BLaER1 treated with 17β-estradiol and CSF1 and Interleukin-3, amounts not matched to agents 10 nM and 100 nM (cell line): ENCODE results near the gene TNFRSF11A.

ENCODE experiments used
- H3K27ac ChIP-seq, 11 experiments: shearing (Covaris generic); formaldehyde crosslinking; 2 replicates each; pipeline ENCODE4 v1.8.1; 2022
- H3K27me3 ChIP-seq, 11 experiments: shearing (Covaris generic); formaldehyde crosslinking; 2 replicates each; pipeline ENCODE4 v1.8.1; 2022
- H3K36me3 ChIP-seq, 11 experiments: shearing (Covaris generic); formaldehyde crosslinking; 2 replicates each; pipeline ENCODE4 v1.8.1; 2022
- H3K4me1 ChIP-seq, 10 experiments: shearing (Covaris generic); formaldehyde crosslinking; 2 replicates each; pipeline ENCODE4 v1.8.1; 2022
- H3K4me2 ChIP-seq, 11 experiments: shearing (Covaris generic); formaldehyde crosslinking; 2 replicates each; pipeline ENCODE4 v1.8.1; 2022
- H3K4me3 ChIP-seq, 10 experiments: shearing (Covaris generic); formaldehyde crosslinking; 2 replicates each; pipeline ENCODE4 v1.8.1; 2022
- H3K9ac ChIP-seq, 11 experiments: shearing (Covaris generic); formaldehyde crosslinking; 2 replicates each; pipeline ENCODE4 v1.8.1; 2022
- H3K9me3 ChIP-seq, 11 experiments: shearing (Covaris generic); formaldehyde crosslinking; replicated peaks in 1 of 11; 2 replicates each; pipeline ENCODE4 v1.8.1; 2022
- H4K20me1 ChIP-seq, 11 experiments: shearing (Covaris generic); formaldehyde crosslinking; 2 replicates each; pipeline ENCODE4 v1.8.1; 2022
- Cebpa-rat ChIP-seq, 11 experiments: shearing (Covaris generic); IDR thresholded peaks; 2 replicates each; pipeline ENCODE4 v1.8.1; 2022

Gene TNFRSF11A

DNA sequence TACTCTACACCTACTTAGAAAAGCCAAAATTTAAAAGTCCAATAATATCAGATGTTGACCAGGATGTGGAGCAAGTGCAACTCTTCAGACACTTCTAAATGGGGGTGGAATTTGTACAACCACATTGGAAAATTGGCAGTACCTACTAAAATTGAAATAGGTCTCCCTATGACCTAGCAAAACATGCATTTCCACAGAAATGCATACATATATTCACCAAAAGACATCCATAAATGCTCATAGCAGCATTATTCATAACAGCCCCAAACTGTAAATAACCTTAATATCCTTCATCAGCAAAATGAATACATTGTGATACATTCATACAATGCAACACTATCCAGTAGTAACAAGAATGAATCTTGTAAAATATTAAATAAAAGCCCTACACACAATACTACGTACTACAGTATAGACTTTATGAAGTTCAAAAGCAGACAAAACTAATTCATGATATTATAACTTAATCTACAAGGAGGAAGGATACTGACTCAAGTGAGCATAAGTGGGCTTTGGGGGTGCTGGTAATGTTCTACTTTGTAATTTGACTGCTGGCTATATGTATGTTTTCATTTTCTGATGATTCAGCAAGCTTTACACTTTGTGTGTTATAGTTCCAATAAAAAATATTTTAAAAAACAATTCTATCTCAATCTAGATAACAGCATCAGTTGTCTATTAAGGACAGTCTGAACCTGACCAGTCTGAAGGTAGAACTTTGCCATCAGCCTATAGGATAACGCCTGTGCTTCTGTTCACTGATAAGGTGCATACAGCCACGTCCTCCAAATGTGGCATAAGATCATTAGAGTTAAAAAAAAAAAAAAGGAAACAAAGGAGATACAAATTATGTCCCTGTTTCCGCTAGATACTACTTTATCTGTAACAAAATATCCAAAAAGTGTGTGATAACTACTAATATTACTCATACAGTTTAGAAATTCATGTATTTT lies 6.6 kb upstream of the TNFRSF11A start:
- peaks cover 0 to 5% (median 0%) of the 10 kb centered on the region in 10 experiments; a peak in 5 of 20 replicates for H3K4me1 ChIP-seq
- peaks cover 0 to 13% (median 7%) of the 10 kb centered on the region in 11 experiments; a peak in 19 of 22 replicates for H3K27me3 ChIP-seq
- no peaks in the 10 kb centered on the region for H4K20me1 ChIP-seq
- H3K9ac ChIP-seq, result no peak overlapping the region
- no peak overlapping the region for H3K27ac ChIP-seq
- TF ChIP-seq Cebpa-rat (IDR thresholded peaks at IDR 0.05), result no peak
- H3K9me3 ChIP-seq, result no peaks in the 10 kb centered on the region
- no peak overlapping the region for H3K4me3 ChIP-seq
- no peak overlapping the region for H3K4me2 ChIP-seq
- H3K36me3 ChIP-seq, result no peaks in the 10 kb centered on the region

DNA sequence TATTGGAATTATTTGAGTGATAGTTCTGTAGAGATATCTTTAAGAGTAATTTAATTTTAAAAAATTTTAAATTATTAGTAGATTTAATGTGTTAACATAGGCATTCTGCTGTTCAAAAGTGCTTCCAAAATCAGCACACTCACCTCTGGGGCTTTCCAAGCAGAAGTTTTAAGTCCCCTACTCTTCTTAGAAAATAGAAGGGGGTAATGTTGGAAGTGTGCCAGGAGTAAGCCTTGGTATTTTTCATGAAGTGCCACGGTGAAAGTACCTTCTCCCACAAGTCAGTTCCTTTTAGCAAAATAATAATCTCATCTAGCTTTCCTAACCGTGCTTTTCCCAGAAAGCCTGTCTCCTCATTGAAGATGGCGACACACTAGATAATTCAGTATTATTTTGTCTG lies 3.9 kb upstream of the TNFRSF11A start:
- no peak overlapping the region for H3K9ac ChIP-seq
- H4K20me1 ChIP-seq, result peaks cover 0 to 7% (median 0%) of the 10 kb centered on the region in 11 experiments; a peak in 3 of 22 replicates
- no peak overlapping the region for H3K27ac ChIP-seq
- H3K27me3 ChIP-seq, result peaks cover 11 to 40% (median 34%) of the 10 kb centered on the region in 11 experiments
- TF ChIP-seq Cebpa-rat (IDR thresholded peaks at IDR 0.05), result no peak
- H3K4me1 ChIP-seq, result peaks cover 8 to 30% (median 16%) of the 10 kb centered on the region in 10 experiments; a peak in 19 of 20 replicates
- H3K36me3 ChIP-seq, result no peaks in the 10 kb centered on the region
- H3K9me3 ChIP-seq, result peaks cover 0 to 14% (median 0%) of the 10 kb centered on the region in 11 experiments; a peak in 8 of 22 replicates
- no peak overlapping the region for H3K4me3 ChIP-seq
- no peak overlapping the region for H3K4me2 ChIP-seq

DNA sequence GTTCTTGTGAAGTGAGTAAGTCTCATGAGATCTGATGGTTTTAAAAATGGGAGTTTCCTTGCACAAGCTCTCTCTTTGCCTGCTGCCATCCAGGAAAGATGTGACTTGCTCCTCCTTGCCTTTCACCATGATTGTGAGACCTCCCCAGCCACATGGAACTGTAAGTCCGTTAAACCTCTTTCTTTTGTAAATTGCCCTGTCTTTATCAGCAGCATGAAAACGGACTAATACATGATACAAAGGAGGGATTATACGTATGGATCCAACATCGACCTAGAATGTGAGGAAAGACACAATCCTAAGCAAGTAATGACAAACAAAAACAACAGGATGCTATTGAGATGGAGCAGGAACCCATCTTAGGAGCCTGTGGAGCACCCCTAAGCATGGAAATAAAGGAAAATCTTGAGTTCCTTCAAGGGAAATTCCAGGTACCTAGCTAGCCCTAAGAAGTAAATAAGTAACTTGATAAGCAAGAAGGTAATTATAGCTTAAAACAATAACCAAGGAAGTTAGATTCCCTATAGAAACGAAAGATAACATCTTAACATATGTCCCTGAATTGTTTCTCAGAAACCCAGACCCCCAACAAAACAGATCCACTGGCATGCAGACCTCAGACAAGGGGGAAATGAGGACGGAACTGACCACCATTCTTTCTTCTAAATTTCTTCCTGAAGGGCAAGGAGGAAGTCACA lies 1.5 kb upstream of the TNFRSF11A start:
- Histone ChIP-seq H3K4me3 (no peak overlapping the region), H3K9me3 (peaks cover 0 to 14% (median 0%) of the 10 kb centered on the region in 11 experiments; a peak in 8 of 22 replicates), H3K27me3 (peaks cover 31 to 64% (median 58%) of the 10 kb centered on the region in 11 experiments), H3K4me2 (peak overlapping the region in 5 of 11 experiments; percentile 13 to 98 (median 94); a peak in 8 of 22 replicates), H3K36me3 (no peaks in the 10 kb centered on the region), H3K9ac (no peak overlapping the region), H3K4me1 (peaks cover 11 to 51% (median 19%) of the 10 kb centered on the region in 10 experiments; a peak in 19 of 20 replicates), H4K20me1 (peaks cover 0 to 8% (median 0%) of the 10 kb centered on the region in 11 experiments; a peak in 3 of 22 replicates), H3K27ac (no peak overlapping the region)
- TF ChIP-seq Cebpa-rat (IDR thresholded peaks at IDR 0.05), result no peak

DNA sequence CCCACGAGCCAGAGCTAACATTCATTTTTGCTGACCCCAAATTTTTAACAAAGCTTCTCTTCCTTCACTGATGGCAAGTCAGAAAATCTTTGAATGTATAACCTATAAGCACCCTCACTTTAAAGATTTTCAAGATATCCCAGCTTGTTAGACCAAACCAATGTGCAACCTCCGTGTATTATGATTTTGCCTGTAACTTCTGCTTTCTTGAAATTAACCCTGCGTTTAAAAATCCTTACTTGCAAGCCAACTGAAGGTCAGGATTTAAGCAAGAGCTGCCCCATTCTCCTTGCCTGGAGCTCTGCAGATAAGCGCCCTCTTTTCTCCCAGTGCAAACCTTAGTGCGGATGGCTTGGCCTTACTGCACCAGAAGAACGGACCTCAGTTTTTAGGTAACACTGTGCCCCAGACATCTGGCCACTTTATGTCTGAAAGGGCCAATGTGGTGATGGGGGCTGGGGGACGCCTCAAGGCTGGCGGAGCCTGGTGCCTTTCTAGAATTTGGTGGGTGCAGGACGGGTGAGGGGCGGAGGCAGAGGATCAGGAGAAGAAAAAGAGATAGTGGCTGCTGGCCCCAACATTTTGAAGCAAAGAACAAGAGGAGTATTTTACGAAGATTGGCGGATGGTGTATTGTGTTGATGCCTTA lies 805 bp upstream of the TNFRSF11A start:
- no peak for TF ChIP-seq Cebpa-rat (IDR thresholded peaks at IDR 0.05)
- H3K4me3 ChIP-seq, result peak overlapping the region in 3 of 10 experiments; percentile 57 to 69 (median 60); a peak in 4 of 20 replicates
- peaks cover 38 to 68% (median 59%) of the 10 kb centered on the region in 11 experiments for H3K27me3 ChIP-seq
- H3K9ac ChIP-seq, result no peak overlapping the region
- no peaks in the 10 kb centered on the region for H3K36me3 ChIP-seq
- no peak overlapping the region for H3K27ac ChIP-seq
- peak overlapping the region in 7 of 11 experiments; percentile 19 to 98 (median 94); a peak in 11 of 22 replicates for H3K4me2 ChIP-seq
- peaks cover 0 to 14% (median 0%) of the 10 kb centered on the region in 11 experiments; a peak in 8 of 22 replicates for H3K9me3 ChIP-seq
- H4K20me1 ChIP-seq, result peaks cover 0 to 8% (median 0%) of the 10 kb centered on the region in 11 experiments; a peak in 3 of 22 replicates
- peaks cover 11 to 57% (median 19%) of the 10 kb centered on the region in 10 experiments; a peak in 19 of 20 replicates for H3K4me1 ChIP-seq

DNA sequence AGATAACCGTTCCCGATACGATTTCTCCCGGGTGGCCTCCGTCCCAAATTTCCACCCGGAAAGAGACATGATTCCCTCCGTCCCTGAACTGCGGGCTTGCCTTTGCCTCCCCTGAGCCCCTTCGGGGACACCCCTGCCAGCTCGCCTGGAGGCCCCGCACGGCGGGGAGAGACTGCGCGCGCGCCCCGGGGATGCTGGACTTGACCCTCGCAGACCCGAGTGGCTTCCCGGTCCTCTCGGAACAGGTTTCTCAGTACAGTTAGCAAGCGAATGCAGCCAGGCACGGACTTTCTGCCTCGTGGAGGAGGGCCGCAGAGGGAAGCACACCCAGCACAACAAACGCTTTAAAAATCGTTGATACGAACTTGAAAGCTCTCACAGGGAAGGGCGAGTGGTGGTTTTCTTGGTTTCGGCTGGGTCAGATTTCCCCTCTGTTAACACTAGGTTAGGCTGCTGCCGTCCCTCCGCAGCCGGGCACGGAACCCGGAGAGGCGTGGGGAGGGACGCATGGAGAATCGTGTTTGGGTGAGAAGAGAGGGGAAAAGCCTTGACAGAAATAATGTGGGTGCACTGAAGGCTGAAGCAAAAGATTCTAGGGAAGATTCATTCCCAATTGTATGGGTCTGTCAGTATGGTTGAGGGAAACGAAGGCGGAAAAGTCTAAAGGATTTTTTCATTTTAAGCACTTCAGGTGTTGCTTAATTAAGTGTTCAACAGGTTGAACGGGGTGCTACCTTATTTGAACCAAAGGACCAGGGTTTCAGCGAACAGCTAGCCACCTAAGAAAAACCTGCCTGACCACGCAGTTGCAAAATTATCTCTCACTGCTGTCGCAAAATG lies 916 bp downstream of the TNFRSF11A start:
- H3K9me3 ChIP-seq, result peaks cover 0 to 14% (median 0%) of the 10 kb centered on the region in 11 experiments; a peak in 8 of 22 replicates
- peaks cover 0 to 8% (median 0%) of the 10 kb centered on the region in 11 experiments; a peak in 3 of 22 replicates for H4K20me1 ChIP-seq
- H3K4me2 ChIP-seq, result peak overlapping the region; percentile 76 to 98 (median 94)
- peaks cover 11 to 74% (median 26%) of the 10 kb centered on the region in 10 experiments; a peak in 19 of 20 replicates for H3K4me1 ChIP-seq
- no peak for TF ChIP-seq Cebpa-rat (IDR thresholded peaks at IDR 0.05)
- peak overlapping the region; percentile 52 to 72 (median 60) for H3K4me3 ChIP-seq
- peak overlapping the region in 9 of 11 experiments; percentile 0 to 62 (median 47); a peak in 12 of 22 replicates for H3K9ac ChIP-seq
- H3K36me3 ChIP-seq, result no peaks in the 10 kb centered on the region
- H3K27me3 ChIP-seq, result peaks cover 51 to 72% (median 61%) of the 10 kb centered on the region in 11 experiments
- peak overlapping the region in 1 of 11 experiments; percentile 1; a peak in 1 of 22 replicates for H3K27ac ChIP-seq

DNA sequence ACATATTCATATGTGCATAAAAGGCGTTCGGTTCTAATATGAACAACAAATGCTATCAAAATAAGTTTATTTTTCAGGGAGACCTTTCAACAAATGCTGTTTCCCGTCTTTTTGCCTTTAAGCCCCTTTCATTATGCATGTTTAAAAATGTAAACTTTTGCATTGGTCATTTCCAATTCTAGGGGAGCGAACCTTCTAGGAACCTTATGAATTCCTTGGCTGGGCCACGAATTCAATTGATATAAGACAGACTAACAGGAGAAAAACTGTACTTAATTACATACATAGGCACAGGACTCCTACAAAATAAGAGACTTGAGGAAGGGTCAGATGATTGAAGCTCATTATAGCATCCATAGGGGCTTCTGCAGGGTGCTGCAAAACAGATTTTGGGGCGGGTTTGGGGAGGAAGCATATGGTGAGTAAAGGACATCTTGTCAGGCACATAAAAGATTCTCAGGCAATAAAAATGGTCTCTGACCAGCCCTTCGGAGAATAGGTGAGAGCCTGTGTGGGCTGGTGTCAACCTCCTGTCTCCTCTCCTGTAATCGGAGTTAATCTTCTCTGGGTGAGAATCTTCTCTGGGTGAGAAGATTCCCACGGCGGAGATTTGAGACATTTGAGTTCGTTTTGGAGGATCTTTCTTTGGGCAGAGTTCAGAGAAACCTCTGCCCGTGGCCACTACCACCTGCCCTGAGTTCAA lies 1.7 kb downstream of the TNFRSF11A start:
- peak overlapping the region in 1 of 11 experiments; percentile 62; a peak in 2 of 22 replicates for H3K9ac ChIP-seq
- H3K4me2 ChIP-seq, result peak overlapping the region in 7 of 11 experiments; percentile 85 to 98 (median 94); a peak in 13 of 22 replicates
- H3K36me3 ChIP-seq, result no peaks in the 10 kb centered on the region
- H3K27me3 ChIP-seq, result peaks cover 51 to 72% (median 61%) of the 10 kb centered on the region in 11 experiments
- H3K9me3 ChIP-seq, result peaks cover 0 to 14% (median 0%) of the 10 kb centered on the region in 11 experiments; a peak in 8 of 22 replicates
- TF ChIP-seq Cebpa-rat (IDR thresholded peaks at IDR 0.05), result no peak
- H3K27ac ChIP-seq, result no peak overlapping the region
- peak overlapping the region in 5 of 10 experiments; percentile 52 to 72 (median 60); a peak in 8 of 20 replicates for H3K4me3 ChIP-seq
- H3K4me1 ChIP-seq, result peaks cover 19 to 82% (median 34%) of the 10 kb centered on the region in 10 experiments
- peaks cover 0 to 8% (median 0%) of the 10 kb centered on the region in 11 experiments; a peak in 5 of 22 replicates for H4K20me1 ChIP-seq

DNA sequence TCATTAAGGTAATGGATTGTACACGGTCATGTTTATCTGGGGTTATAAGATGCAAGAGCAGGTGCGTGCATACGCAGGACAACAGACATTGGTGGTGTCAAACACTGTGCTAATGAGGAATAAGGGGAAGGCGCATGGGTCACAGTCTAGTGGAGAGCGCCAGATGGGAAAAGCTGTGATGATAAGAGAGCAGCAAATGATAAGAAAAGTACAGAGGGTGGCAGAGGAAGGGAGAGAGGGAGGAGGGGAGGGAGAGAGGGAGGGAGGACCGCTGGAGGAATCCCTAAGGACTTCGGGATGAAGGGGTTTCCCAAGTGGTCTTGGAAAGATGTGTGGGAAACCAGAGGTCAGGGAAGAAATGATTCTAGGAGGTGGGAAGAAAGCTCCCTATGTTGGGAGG lies 2.9 kb downstream of the TNFRSF11A start:
- Histone ChIP-seq H3K27ac (no peak overlapping the region), H3K36me3 (no peaks in the 10 kb centered on the region), H3K4me2 (peak overlapping the region in 2 of 11 experiments; percentile 92 to 93; a peak in 2 of 22 replicates), H3K9me3 (peaks cover 0 to 14% (median 0%) of the 10 kb centered on the region in 11 experiments; a peak in 8 of 22 replicates), H3K4me3 (no peak overlapping the region), H4K20me1 (peaks cover 0 to 12% (median 0%) of the 10 kb centered on the region in 11 experiments; a peak in 5 of 22 replicates), H3K4me1 (peaks cover 29 to 94% (median 46%) of the 10 kb centered on the region in 10 experiments), H3K9ac (no peak overlapping the region), H3K27me3 (peaks cover 50 to 66% (median 56%) of the 10 kb centered on the region in 11 experiments)
- no peak for TF ChIP-seq Cebpa-rat (IDR thresholded peaks at IDR 0.05)
